Fibroblast of lung (primary cell): ENCODE data around the gene LTBP1. TPM values are rescaled to one million over a fixed set of nuclear protein-coding genes. Genes with fewer than 3 reads are reported as not detected.

Experiments
- DNase-seq, 2 donors: peaks; one replicate each; pipeline versions ENCODE4 v3.0.0 to v3.0.0-alpha.2; 2010; ENCODE audit warnings: low read depth in 2 of 2
- H2AFZ ChIP-seq: 2 replicates; pipeline ENCODE4 v1.5.1; 2012; ENCODE audit warnings: low read length, control low read depth, inconsistent platforms
- H3K27ac ChIP-seq: 2 replicates; pipeline ENCODE4 v1.5.1; 2011; ENCODE audit warnings: low read length, control low read depth; ENCODE audit not compliant: insufficient read depth
- H3K27me3 ChIP-seq: 2 replicates; pipeline ENCODE4 v1.5.1; 2011; ENCODE audit warnings: mild to moderate bottlenecking, low read length; ENCODE audit not compliant: control insufficient read depth, insufficient read depth
- H3K36me3 ChIP-seq: 2 replicates; pipeline ENCODE4 v1.5.1; 2011; ENCODE audit warnings: low read length; ENCODE audit not compliant: control insufficient read depth, insufficient read depth
- H3K4me1 ChIP-seq: 2 replicates; pipeline ENCODE4 v1.5.1; 2011; ENCODE audit warnings: low read length; ENCODE audit not compliant: control insufficient read depth, insufficient read depth; ENCODE audit errors: extremely low read depth
- H3K4me2 ChIP-seq: 2 replicates; pipeline ENCODE4 v1.5.1; 2011; ENCODE audit warnings: low read length, control low read depth; ENCODE audit not compliant: insufficient read depth; ENCODE audit errors: extremely low read depth
- H3K4me3 ChIP-seq, 4 experiments: fragments of 200-600 bp in 1 of 4; sonication (generic) in 1 of 4; replicated peaks in 1 of 4; 2 replicates each; pipeline ENCODE4 v1.5.1; 2011 to 2016; ENCODE audit warnings: low read length in 4 of 4, low read depth in 3 of 4, mild to moderate bottlenecking in 3 of 4, control low read depth in 2 of 4, inconsistent platforms in 1 of 4, mixed read lengths in 1 of 4; ENCODE audit not compliant: insufficient read depth in 1 of 4; ENCODE audit errors: control extremely low read depth in 1 of 4
- H3K79me2 ChIP-seq: 2 replicates; pipeline ENCODE4 v1.5.1; 2012; ENCODE audit warnings: mild to moderate bottlenecking, low read length, inconsistent platforms; ENCODE audit not compliant: control insufficient read depth, insufficient read depth
- H3K9ac ChIP-seq: 2 replicates; pipeline ENCODE4 v1.5.1; 2011; ENCODE audit warnings: mild to moderate bottlenecking, low read length, control low read depth; ENCODE audit not compliant: insufficient read depth
- H3K9me3 ChIP-seq: 2 replicates; pipeline ENCODE4 v1.5.1; 2012; ENCODE audit warnings: low read depth, low read length; ENCODE audit not compliant: control insufficient read depth, insufficient read depth
- H4K20me1 ChIP-seq: 2 replicates; pipeline ENCODE4 v1.5.1; 2011; ENCODE audit warnings: low read length; ENCODE audit not compliant: control insufficient read depth, insufficient read depth; ENCODE audit errors: extremely low read depth
- EZH2 ChIP-seq: IDR thresholded peaks from 2 replicates; pipeline ENCODE4 v1.5.1; 2012; ENCODE audit warnings: low read length, control low read depth, mild to moderate bottlenecking; ENCODE audit errors: missing control alignments
- polyA plus RNA-seq, 2 donors: library from polyadenylated mRNA; depleted of rRNA in 1 of 2; stranded (reverse) in 1 of 2; unstranded in 1 of 2; fragments of >200 nt; gene quantifications; 2 replicates each; pipeline ENCODE4 v1.2.1, GENCODE V29; 2011 to 2012; ENCODE audit warnings: missing spikeins in 1 of 2
- total RNA-seq: library from RNA; depleted of rRNA; stranded (reverse); fragments of >200 nt; gene quantifications from 2 replicates; pipeline ENCODE4 v1.2.1, GENCODE V29; 2014
- TF ChIP-seq, protein P1 (sequence below), 2 donors: IDR thresholded peaks in 1 of 2; conservative IDR thresholded peaks in 1 of 2; 1 replicate in 1 of 2; 2 replicates in 1 of 2; pipeline ENCODE4 v1.5.1; 2011 to 2012; ENCODE audit warnings: low read length in 2 of 2, control low read depth in 1 of 2, inconsistent platforms in 1 of 2, low read depth in 1 of 2, mild to moderate bottlenecking in 1 of 2

LTBP1 gene
- total and polyA plus RNA-seq, 2 donors (not counting 1 experiment from before 2014, with no cell fraction given), result 254 to 324 TPM

DNA sequence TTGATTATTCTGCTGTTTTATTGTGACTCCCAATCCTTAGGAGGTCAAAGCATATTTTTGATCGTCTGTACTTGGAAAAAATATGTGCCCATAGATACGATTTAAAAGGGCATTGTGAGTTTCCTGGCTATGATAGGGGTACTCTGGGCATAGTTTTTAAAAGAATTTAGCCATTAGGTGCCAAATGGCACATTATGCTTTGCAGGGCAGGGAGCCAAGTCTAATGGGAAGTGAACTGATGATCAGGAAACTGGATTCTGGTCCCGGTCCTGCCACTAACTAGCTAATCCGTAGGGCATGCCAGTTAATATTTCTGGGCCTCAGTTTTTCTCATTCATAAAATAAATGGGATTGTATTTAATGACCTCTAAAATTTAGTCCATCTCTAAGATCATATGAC is 189.3 kb downstream of the LTBP1 start:
- Histone ChIP-seq H3K9ac (peak overlapping the region; percentile 86), H2AFZ (no peak overlapping the region), H3K4me2 (peak overlapping the region; percentile 96), H3K4me3 (peak overlapping the region; percentile 91 to 96 (median 94)), H3K79me2 (peaks cover 54% of the 10 kb centered on the region), H3K27me3 (no peaks in the 10 kb centered on the region), H3K36me3 (no peaks in the 10 kb centered on the region), H4K20me1 (no peaks in the 10 kb centered on the region), H3K4me1 (peaks cover 14% of the 10 kb centered on the region), H3K27ac (peak overlapping the region; percentile 98), H3K9me3 (no peaks in the 10 kb centered on the region)
- peak in 1 of 2 donors; percentile 63 for DNase-seq
- TF ChIP-seq EZH2, result no peak
- TF ChIP-seq, protein P1, sequence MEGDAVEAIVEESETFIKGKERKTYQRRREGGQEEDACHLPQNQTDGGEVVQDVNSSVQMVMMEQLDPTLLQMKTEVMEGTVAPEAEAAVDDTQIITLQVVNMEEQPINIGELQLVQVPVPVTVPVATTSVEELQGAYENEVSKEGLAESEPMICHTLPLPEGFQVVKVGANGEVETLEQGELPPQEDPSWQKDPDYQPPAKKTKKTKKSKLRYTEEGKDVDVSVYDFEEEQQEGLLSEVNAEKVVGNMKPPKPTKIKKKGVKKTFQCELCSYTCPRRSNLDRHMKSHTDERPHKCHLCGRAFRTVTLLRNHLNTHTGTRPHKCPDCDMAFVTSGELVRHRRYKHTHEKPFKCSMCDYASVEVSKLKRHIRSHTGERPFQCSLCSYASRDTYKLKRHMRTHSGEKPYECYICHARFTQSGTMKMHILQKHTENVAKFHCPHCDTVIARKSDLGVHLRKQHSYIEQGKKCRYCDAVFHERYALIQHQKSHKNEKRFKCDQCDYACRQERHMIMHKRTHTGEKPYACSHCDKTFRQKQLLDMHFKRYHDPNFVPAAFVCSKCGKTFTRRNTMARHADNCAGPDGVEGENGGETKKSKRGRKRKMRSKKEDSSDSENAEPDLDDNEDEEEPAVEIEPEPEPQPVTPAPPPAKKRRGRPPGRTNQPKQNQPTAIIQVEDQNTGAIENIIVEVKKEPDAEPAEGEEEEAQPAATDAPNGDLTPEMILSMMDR (conservative IDR thresholded peaks at IDR 0.05 in 1 of 2, IDR thresholded peaks at IDR 0.05 in 1 of 2; ENCODE audit: low read depth in 1 of 2, low read length in 2 of 2), result no peak

GRCh38 chr2:33136566-33136965 is 189.8 kb downstream of the LTBP1 start:
- TF ChIP-seq EZH2, result no peak
- TF ChIP-seq, protein P1 (conservative IDR thresholded peaks at IDR 0.05 in 1 of 2, IDR thresholded peaks at IDR 0.05 in 1 of 2; ENCODE audit: low read depth in 1 of 2, low read length in 2 of 2), result no peak
- Histone ChIP-seq H3K27ac (peak overlapping the region; percentile 98), H3K9ac (peak overlapping the region; percentile 86), H3K36me3 (no peaks in the 10 kb centered on the region), H3K9me3 (no peaks in the 10 kb centered on the region), H3K79me2 (peaks cover 59% of the 10 kb centered on the region), H3K4me3 (peak overlapping the region; percentile 91 to 96 (median 94)), H4K20me1 (no peaks in the 10 kb centered on the region), H2AFZ (no peak overlapping the region), H3K27me3 (no peaks in the 10 kb centered on the region), H3K4me2 (peak overlapping the region; percentile 96), H3K4me1 (peaks cover 11% of the 10 kb centered on the region)
- peak in 1 of 2 donors; percentile 62 for DNase-seq

DNA sequence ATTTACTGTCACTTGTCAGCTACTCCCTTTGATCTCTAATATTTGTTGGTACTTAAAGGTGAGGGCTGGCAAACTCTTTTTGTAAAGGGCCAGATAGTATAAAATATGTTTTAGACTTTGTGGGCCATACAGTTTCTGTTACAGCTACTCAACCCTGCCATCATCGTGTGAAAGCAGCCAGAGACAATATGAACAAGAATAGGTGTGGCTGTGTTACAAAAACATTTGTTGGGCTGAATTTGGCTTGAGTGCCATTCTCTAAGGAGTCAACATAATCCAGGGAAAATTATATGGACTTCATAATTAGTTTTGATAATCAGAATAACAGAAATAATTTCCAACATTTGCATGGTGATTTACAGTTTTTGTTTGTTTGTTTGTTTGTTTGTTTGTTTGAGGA is 190.6 kb downstream of the LTBP1 start:
- H2AFZ ChIP-seq, result no peak overlapping the region
- no peaks in the 10 kb centered on the region for H3K36me3 ChIP-seq
- H3K9me3 ChIP-seq, result no peaks in the 10 kb centered on the region
- peak in 1 of 2 donors; percentile 44 for DNase-seq
- no peak overlapping the region for H3K9ac ChIP-seq
- no peaks in the 10 kb centered on the region for H3K27me3 ChIP-seq
- peaks cover 62% of the 10 kb centered on the region for H3K79me2 ChIP-seq
- peaks cover 11% of the 10 kb centered on the region for H3K4me1 ChIP-seq
- no peaks in the 10 kb centered on the region for H4K20me1 ChIP-seq
- peak overlapping the region; percentile 96 for H3K4me2 ChIP-seq
- no peak overlapping the region for H3K27ac ChIP-seq
- TF ChIP-seq, protein P1 (conservative IDR thresholded peaks at IDR 0.05 in 1 of 2, IDR thresholded peaks at IDR 0.05 in 1 of 2; ENCODE audit: low read depth in 1 of 2, low read length in 2 of 2), result no peak
- TF ChIP-seq EZH2, result no peak
- peak overlapping the region; percentile 16 to 95 (median 92) for H3K4me3 ChIP-seq
